Mesenchymal stem cell (in vitro differentiated cells and primary cell): Measurements from ENCODE around the gene IKZF1.

Experiments used
- DNase-seq: peaks from one replicate; pipeline ENCODE4 v3.0.0-alpha.2; 2013
- H2AFZ ChIP-seq: one replicate; pipeline ENCODE4 v1.6.1; 2013; ENCODE audit warnings: low read depth, mild to moderate bottlenecking, control low read depth, inconsistent platforms, low read length, moderate library complexity
- H2AK5ac ChIP-seq: 2 replicates; pipeline ENCODE4 v1.6.1; 2013; ENCODE audit warnings: low read length, moderate library complexity, mild to moderate bottlenecking, inconsistent platforms; ENCODE audit not compliant: severe bottlenecking
- H2BK120ac ChIP-seq: one replicate; pipeline ENCODE4 v1.6.1; 2013; ENCODE audit warnings: low read depth, mild to moderate bottlenecking, inconsistent platforms, low read length, moderate library complexity
- H2BK12ac ChIP-seq, 2 experiments: one replicate each; pipeline ENCODE4 v1.6.1; 2013; ENCODE audit warnings: inconsistent platforms in 2 of 2, low read length in 2 of 2, mild to moderate bottlenecking in 2 of 2, moderate library complexity in 2 of 2, control low read depth in 1 of 2
- H2BK15ac ChIP-seq: one replicate; pipeline ENCODE4 v1.6.1; 2013; ENCODE audit warnings: mild to moderate bottlenecking, low read depth, inconsistent platforms; ENCODE audit not compliant: poor library complexity, severe bottlenecking
- H2BK5ac ChIP-seq: 2 replicates; pipeline ENCODE4 v1.6.1; 2013; ENCODE audit warnings: low read depth, mild to moderate bottlenecking, low read length, control low read depth, inconsistent platforms; ENCODE audit not compliant: poor library complexity, severe bottlenecking
- H3K14ac ChIP-seq, 2 experiments: one replicate each; pipeline ENCODE4 v1.6.1; 2013; ENCODE audit warnings: inconsistent platforms in 2 of 2, low read length in 2 of 2, control low read depth in 1 of 2, mild to moderate bottlenecking in 1 of 2, moderate library complexity in 1 of 2
- H3K18ac ChIP-seq, 2 experiments: one replicate each; pipeline ENCODE4 v1.6.1; 2013; ENCODE audit warnings: inconsistent platforms in 2 of 2, low read length in 2 of 2, control low read depth in 1 of 2, low read depth in 1 of 2, mild to moderate bottlenecking in 1 of 2
- H3K23ac ChIP-seq, 2 experiments: one replicate each; pipeline ENCODE4 v1.6.1; 2013; ENCODE audit warnings: inconsistent platforms in 2 of 2, low read length in 2 of 2, mild to moderate bottlenecking in 2 of 2, moderate library complexity in 2 of 2, control low read depth in 1 of 2
- H3K27ac ChIP-seq: 2 replicates; pipeline ENCODE4 v1.5.1; 2013; ENCODE audit warnings: mild to moderate bottlenecking, moderate library complexity, low read length, control low read depth, inconsistent platforms; ENCODE audit not compliant: poor library complexity, severe bottlenecking
- H3K27me3 ChIP-seq, 2 experiments: 2 replicates each; pipeline versions ENCODE4 v1.6.1 to v1.7.0; 2013; ENCODE audit warnings: low read length in 2 of 2, mild to moderate bottlenecking in 2 of 2, moderate library complexity in 2 of 2, control low read depth in 1 of 2, inconsistent platforms in 1 of 2; ENCODE audit not compliant: control insufficient read depth in 1 of 2, insufficient read depth in 1 of 2
- H3K36me3 ChIP-seq, 2 experiments: 2 replicates each; pipeline versions ENCODE4 v1.6.1 to v1.7.0; 2013; ENCODE audit warnings: low read length in 2 of 2, control low read depth in 1 of 2, inconsistent platforms in 1 of 2, low read depth in 1 of 2, mild to moderate bottlenecking in 1 of 2; ENCODE audit not compliant: insufficient read depth in 2 of 2, control insufficient read depth in 1 of 2
- H3K4ac ChIP-seq, 2 experiments: one replicate each; pipeline ENCODE4 v1.6.1; 2013; ENCODE audit warnings: inconsistent platforms in 2 of 2, low read length in 2 of 2, mild to moderate bottlenecking in 2 of 2, moderate library complexity in 2 of 2, control low read depth in 1 of 2, low read depth in 1 of 2
- H3K4me1 ChIP-seq: 2 replicates; pipeline ENCODE4 v1.6.1; 2013; ENCODE audit warnings: low read depth, low read length, control low read depth; ENCODE audit not compliant: control insufficient read depth, insufficient read depth
- H3K4me2 ChIP-seq: 2 replicates; pipeline ENCODE4 v1.6.1; 2013; ENCODE audit warnings: low read length, mild to moderate bottlenecking, inconsistent platforms; ENCODE audit not compliant: poor library complexity, severe bottlenecking
- H3K4me3 ChIP-seq, 2 experiments: 2 replicates each; pipeline versions ENCODE4 v1.5.1 to v1.7.0; 2013; ENCODE audit warnings: low read length in 2 of 2, mild to moderate bottlenecking in 2 of 2, control low read depth in 1 of 2, low read depth in 1 of 2; ENCODE audit not compliant: insufficient read depth in 1 of 2
- H3K79me1 ChIP-seq: replicated peaks from 2 replicates; pipeline ENCODE4 v1.6.1; 2013; ENCODE audit warnings: mild to moderate bottlenecking, control low read depth, low read length, inconsistent platforms; ENCODE audit not compliant: poor library complexity, severe bottlenecking
- H3K9ac ChIP-seq: 2 replicates; pipeline ENCODE4 v1.7.0; 2013; ENCODE audit warnings: mild to moderate bottlenecking, low read length, moderate library complexity
- H3K9me3 ChIP-seq: 2 replicates; pipeline ENCODE4 v1.7.0; 2013; ENCODE audit warnings: mild to moderate bottlenecking, low read length; ENCODE audit not compliant: control insufficient read depth
- H4K8ac ChIP-seq: one replicate; pipeline ENCODE4 v1.6.1; 2013; ENCODE audit warnings: inconsistent platforms, mild to moderate bottlenecking, low read length, moderate library complexity
- H4K91ac ChIP-seq: one replicate; pipeline ENCODE4 v1.6.1; 2013; ENCODE audit warnings: mild to moderate bottlenecking, low read length, inconsistent platforms
- WGBS: methylation state at CpG from one replicate; pipeline ENCODE4 v1.1.7; 2013; ENCODE audit warnings: mixed read lengths; 5-methylcytosine and 5-hydroxymethylcytosine counted together

Gene IKZF1

GRCh38 chr7:50406935-50407334 lies 102.4 kb downstream of the IKZF1 start:
- H3K36me3 ChIP-seq, result no peaks in the 10 kb centered on the region
- H2AFZ ChIP-seq, result no peak overlapping the region
- no peak overlapping the region for H3K18ac ChIP-seq
- H3K9ac ChIP-seq, result no peak overlapping the region
- H3K9me3 ChIP-seq, result no peaks in the 10 kb centered on the region
- no peak overlapping the region for H2BK12ac ChIP-seq
- no peak overlapping the region for H2BK5ac ChIP-seq
- no peak overlapping the region for H2AK5ac ChIP-seq
- no peaks in the 10 kb centered on the region for H3K79me1 ChIP-seq
- no peak for DNase-seq
- no peaks in the 10 kb centered on the region for H3K4me1 ChIP-seq
- H3K4me3 ChIP-seq, result no peak overlapping the region
- no peak overlapping the region for H3K4me2 ChIP-seq
- peaks cover 16 to 60% of the 10 kb centered on the region in 2 experiments for H3K27me3 ChIP-seq
- no peak overlapping the region for H3K27ac ChIP-seq
- H3K4ac ChIP-seq, result no peak overlapping the region
- no peak overlapping the region for H4K8ac ChIP-seq
- H3K14ac ChIP-seq, result no peak overlapping the region
- 76% methylated on average over 4 of the region's 5 CpGs for WGBS
- no peak overlapping the region for H3K23ac ChIP-seq
- no peak overlapping the region for H2BK120ac ChIP-seq
- H4K91ac ChIP-seq, result no peak overlapping the region
- no peak overlapping the region for H2BK15ac ChIP-seq

- Histone ChIP-seq H2BK5ac (no peak overlapping the region), H4K91ac (no peak overlapping the region), H2AK5ac (no peak overlapping the region), H3K14ac (peak overlapping the region in 1 of 2 experiments; percentile 29), H3K79me1 (no peaks in the 10 kb centered on the region), H2BK120ac (no peak overlapping the region), H3K23ac (no peak overlapping the region), H3K27me3 (peaks cover 16 to 34% of the 10 kb centered on the region in 2 experiments), H3K18ac (no peak overlapping the region), H3K4me1 (no peaks in the 10 kb centered on the region), H3K4me2 (no peak overlapping the region), H3K36me3 (no peaks in the 10 kb centered on the region), H2BK12ac (no peak overlapping the region), H4K8ac (no peak overlapping the region), H2BK15ac (no peak overlapping the region), H3K4ac (no peak overlapping the region), H3K27ac (no peak overlapping the region), H3K4me3 (peak overlapping the region in 1 of 2 experiments; percentile 7), H3K9ac (no peak overlapping the region), H3K9me3 (no peaks in the 10 kb centered on the region), H2AFZ (no peak overlapping the region)
- DNase-seq, result no peak
- WGBS, result 92% methylated on average over 15 of the region's 17 CpGs
These were observed 105.6 kb downstream of the IKZF1 start for GRCh38 chr7:50409856-50410745.

- peaks cover 16 to 31% of the 10 kb centered on the region in 2 experiments for H3K27me3 ChIP-seq
- H2AK5ac ChIP-seq, result no peak overlapping the region
- no peak overlapping the region for H2BK15ac ChIP-seq
- H3K36me3 ChIP-seq, result no peaks in the 10 kb centered on the region
- no peak overlapping the region for H3K4me2 ChIP-seq
- H3K9me3 ChIP-seq, result no peaks in the 10 kb centered on the region
- H2BK120ac ChIP-seq, result no peak overlapping the region
- no peak overlapping the region for H3K23ac ChIP-seq
- H3K27ac ChIP-seq, result no peak overlapping the region
- H2BK5ac ChIP-seq, result no peak overlapping the region
- H3K14ac ChIP-seq, result no peak overlapping the region
- H3K18ac ChIP-seq, result no peak overlapping the region
- H3K79me1 ChIP-seq, result no peaks in the 10 kb centered on the region
- H2BK12ac ChIP-seq, result no peak overlapping the region
- H3K4ac ChIP-seq, result no peak overlapping the region
- no peak overlapping the region for H4K8ac ChIP-seq
- H4K91ac ChIP-seq, result no peak overlapping the region
- H3K4me3 ChIP-seq, result no peak overlapping the region
- H3K4me1 ChIP-seq, result no peaks in the 10 kb centered on the region
- no peak overlapping the region for H2AFZ ChIP-seq
- no peak for DNase-seq
- WGBS, result 74% methylated on average over 5 of the region's 6 CpGs
- H3K9ac ChIP-seq, result no peak overlapping the region
These were observed 106.8 kb downstream of the IKZF1 start for GRCh38 chr7:50411332-50411731.

- WGBS, result 84% methylated on average over 3 of the region's 4 CpGs
- H3K14ac ChIP-seq, result no peak overlapping the region
These were observed 108.5 kb downstream of the IKZF1 start for GRCh38 chr7:50412973-50413372.

More at GRCh38 chr7:50412973-50413372, 108.5 kb downstream of the IKZF1 start:
- Histone ChIP-seq H2BK12ac (no peak overlapping the region), H3K9ac (no peak overlapping the region), H3K36me3 (no peaks in the 10 kb centered on the region), H3K4ac (no peak overlapping the region), H2AK5ac (no peak overlapping the region), H2BK5ac (no peak overlapping the region), H3K4me3 (no peak overlapping the region), H2BK120ac (no peak overlapping the region), H2BK15ac (no peak overlapping the region), H4K8ac (no peak overlapping the region), H4K91ac (no peak overlapping the region), H3K79me1 (no peaks in the 10 kb centered on the region), H3K18ac (no peak overlapping the region), H2AFZ (no peak overlapping the region), H3K4me1 (no peaks in the 10 kb centered on the region), H3K23ac (no peak overlapping the region), H3K9me3 (no peaks in the 10 kb centered on the region), H3K27ac (no peak overlapping the region), H3K27me3 (peaks cover 11 to 16% of the 10 kb centered on the region in 2 experiments), H3K4me2 (no peak overlapping the region)
- DNase-seq, result no peak
